ENCODE measurements around the gene PRAF2. TPM values are rescaled to one million over a fixed set of nuclear protein-coding genes. Genes with fewer than 3 reads are reported as not detected.

The PRAF2 gene
- total and polyA plus RNA-seq, 2 of the 13 experiments (the other 11 are each of a cell fraction or from before 2014, with no cell fraction given), result 0.33 to 2.6 TPM

- TF ChIP-seq ZBTB14 (CRISPR knock-in tag; IDR thresholded peaks at IDR 0.05) (no peak), MZF1 (CRISPR knock-in tag; IDR thresholded peaks at IDR 0.05; ENCODE audit: borderline replicate concordance) (no peak), SATB2 (CRISPR knock-in tag; IDR thresholded peaks at IDR 0.05) (no peak), MAF1 (CRISPR knock-in tag; IDR thresholded peaks at IDR 0.05; ENCODE audit: borderline replicate concordance) (no peak), PHB2 (IDR thresholded peaks at IDR 0.05; ENCODE audit: partially characterized antibody) (no peak), ZNF629 (CRISPR knock-in tag; conservative IDR thresholded peaks at IDR 0.05) (no peak), TRIM22 (IDR thresholded peaks at IDR 0.05) (no peak), ZNF615 (CRISPR knock-in tag; IDR thresholded peaks at IDR 0.05; ENCODE audit: borderline replicate concordance) (no peak), ZHX2 (IDR thresholded peaks at IDR 0.05; ENCODE audit: low read depth) (no peak), ZHX2 (CRISPR knock-in tag; IDR thresholded peaks at IDR 0.05; ENCODE audit: borderline replicate concordance) (no peak), MLX (CRISPR knock-in tag; IDR thresholded peaks at IDR 0.05) (no peak), RBM39 (IDR thresholded peaks at IDR 0.05; ENCODE audit: low read depth, low read length, poor library complexity, severe bottlenecking) (no peak), SMAD1 (CRISPR knock-in tag; IDR thresholded peaks at IDR 0.05; ENCODE audit: borderline replicate concordance, low read depth) (no peak), ZNF232 (CRISPR knock-in tag; IDR thresholded peaks at IDR 0.05; ENCODE audit: borderline replicate concordance) (no peak), BRCA1 (CRISPR knock-in tag; IDR thresholded peaks at IDR 0.05) (no peak), ZNF747 (CRISPR knock-in tag; IDR thresholded peaks at IDR 0.05; ENCODE audit: borderline replicate concordance) (0 out of 2 replicates have a peak, but pooled peaks have one; percentile 19), HCFC1 (IDR thresholded peaks at IDR 0.05; ENCODE audit: low read depth, low read length) (no peak), CSRNP1 (CRISPR knock-in tag; IDR thresholded peaks at IDR 0.05) (0 out of 2 replicates have a peak, but pooled peaks have one; percentile 10)
These were observed 6.0 kb upstream of the PRAF2 start, which contains the start of gene WDR45 (continued) for GRCh38 chrX:49079489-49080428.
